HG02763 (cell line): ENCODE data around the gene PLVAP.
"Not testable (repeated sequence)": the region's sequence is repeated elsewhere in the genome, so short reads cannot be mapped to it uniquely, and the experiment has no call there.

Experiments
- ATAC-seq: cut with Tn5 transposase; IDR thresholded peaks from one replicate; pipeline ENCODE4 v1.9.1; 2021; ENCODE audit warnings: mild to moderate bottlenecking, moderate library complexity; ENCODE audit not compliant: unreplicated experiment

Gene PLVAP

DNA sequence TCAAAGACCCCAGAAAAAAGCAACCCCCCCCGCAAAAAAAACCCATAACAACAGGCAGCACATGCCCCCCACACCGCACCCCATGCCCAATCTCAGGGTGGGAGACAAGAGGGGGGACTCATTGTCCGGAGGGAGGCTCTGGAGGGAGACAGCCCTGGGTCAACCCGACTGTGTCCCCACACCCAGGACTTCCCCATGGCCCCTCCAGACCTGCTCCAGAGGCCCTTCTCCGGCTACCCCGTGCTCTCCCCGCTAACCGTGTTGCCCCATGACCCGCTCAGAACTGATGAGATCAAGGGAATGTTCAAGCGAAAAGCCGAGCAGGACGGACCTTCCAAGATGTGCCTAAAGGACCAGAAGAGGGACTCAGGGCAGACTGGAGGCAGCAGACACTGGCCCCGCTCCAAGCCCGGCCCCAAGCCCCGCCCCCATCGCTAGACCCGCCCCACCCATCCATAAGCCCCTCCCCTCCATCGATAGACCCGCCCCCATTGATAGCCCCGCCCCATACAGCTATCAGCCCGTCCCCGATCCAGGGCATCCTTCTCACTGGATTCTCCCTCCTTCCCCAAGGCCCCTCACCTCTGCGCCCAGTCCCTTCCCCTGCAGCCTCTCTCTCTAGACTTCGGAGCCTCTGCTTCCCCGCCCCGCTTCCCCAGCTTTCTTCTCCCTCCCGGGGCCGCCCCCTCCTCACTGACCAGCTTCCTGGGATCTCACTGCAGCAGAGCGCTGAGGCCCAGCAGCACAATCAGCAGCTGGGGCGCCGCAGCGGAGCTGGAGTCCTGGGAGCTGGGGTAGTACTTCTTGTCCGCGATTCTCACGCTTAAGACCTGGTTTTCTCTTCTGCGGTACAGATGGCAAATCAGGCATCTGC lies 26.1 kb upstream of the PLVAP start:
- ATAC-seq: no peak

DNA sequence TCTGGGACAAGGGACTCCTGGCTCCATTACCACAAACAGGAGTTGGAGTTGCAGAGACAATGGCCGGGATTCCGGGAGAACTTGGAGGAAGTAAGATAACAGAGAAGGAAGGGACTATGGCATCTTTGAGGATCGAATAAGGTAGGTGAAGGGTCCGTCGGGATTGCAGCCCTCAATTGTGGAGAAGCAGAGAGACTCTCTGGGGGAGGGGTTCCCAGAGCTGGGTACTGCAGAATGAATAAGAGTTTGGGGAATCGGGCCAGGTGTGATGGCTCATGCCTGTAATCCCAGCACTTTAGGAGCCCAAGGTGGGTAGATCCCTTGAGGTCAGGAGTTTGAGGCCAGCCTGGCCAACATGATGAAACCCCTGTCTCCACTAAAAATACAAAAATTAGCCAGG lies 24.5 kb upstream of the PLVAP start:
- ATAC-seq: no peak

DNA sequence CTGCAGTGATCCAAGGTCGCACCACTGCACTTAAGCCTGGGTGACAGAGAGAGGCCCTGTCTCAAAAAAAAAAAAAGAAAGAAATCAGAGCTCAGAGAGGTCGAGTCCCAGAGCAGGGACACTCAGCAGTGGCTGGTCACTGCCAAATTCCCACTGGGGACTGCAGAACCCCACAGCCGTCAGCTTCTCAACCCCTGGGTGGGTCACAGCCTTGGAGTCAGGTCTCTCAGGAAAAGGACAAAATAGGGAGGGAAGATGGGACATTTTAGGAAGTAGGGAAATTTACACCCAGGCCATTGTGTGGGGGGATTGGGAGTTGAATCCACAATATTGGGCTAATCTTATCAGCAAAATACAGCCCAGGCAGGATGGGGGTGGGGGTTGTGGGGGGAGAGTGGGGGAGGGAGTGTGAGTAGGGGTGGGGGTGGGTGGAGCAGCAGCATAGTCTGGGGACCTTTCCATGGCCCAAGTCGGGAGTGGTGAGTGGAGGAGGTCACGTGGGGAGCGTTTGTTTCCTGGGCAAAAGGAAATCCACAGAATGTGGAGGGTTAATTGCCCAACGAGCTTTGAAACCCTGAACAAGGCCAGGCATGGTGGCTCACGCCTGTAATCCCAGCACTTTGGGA lies 21.9 kb upstream of the PLVAP start:
- no peak for ATAC-seq

- no peak for ATAC-seq
These were observed 17.8 kb upstream of the PLVAP start for GRCh38 chr19:17394891-17395415.

DNA sequence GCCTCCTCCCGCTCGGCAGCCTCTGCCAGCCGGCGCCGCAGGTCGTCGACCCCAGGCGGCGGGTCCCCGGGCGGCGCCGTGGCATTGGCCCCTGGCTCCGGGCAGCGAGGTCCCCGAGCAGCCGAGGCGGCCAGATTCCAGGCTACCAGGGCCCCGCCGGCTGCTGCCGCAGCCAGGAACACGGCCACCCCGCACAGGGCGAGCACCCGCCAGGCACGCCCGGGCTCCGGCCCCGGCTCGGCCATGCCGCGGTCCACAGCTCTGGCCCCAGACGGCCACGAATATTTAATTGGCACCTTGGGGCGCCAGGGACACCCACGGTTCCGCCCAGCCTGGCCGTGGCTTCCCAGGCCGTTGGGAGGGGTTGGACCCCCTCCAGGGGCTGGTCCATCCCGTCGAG lies 16.8 kb upstream of the PLVAP start, which contains the start of gene CCDC194:
TSS of gene CCDC194 (minus strand) at position 283 of the 400 bp plus-strand sequence. CDS start at position 245, 38 bp downstream.
- no peak for ATAC-seq

DNA sequence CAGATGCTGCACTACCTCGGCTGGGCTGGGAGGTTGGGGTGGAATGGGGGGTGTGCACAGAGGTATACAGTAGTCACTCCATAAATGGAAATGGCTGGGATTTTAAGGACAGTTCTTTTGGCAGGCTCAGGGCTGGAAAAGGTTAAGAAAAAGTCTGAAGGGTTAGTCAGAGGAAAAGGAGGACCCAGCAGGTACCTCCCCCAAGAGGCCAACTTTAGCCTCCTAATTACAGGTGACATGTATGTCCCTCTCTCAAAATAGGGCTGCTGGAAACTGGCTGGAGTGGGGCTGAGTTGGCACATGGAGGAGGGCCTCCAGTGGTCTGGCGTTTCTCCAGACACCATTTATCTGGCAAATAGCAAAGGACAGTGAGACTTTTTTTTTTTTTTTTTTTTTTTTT lies 15.9 kb upstream of the PLVAP start:
- ATAC-seq: no peak

GRCh38 chr19:17391371-17392151 lies 14.4 kb upstream of the PLVAP start:
- ATAC-seq: no peak

GRCh38 chr19:17390665-17391370 lies 13.7 kb upstream of the PLVAP start:
- ATAC-seq: peak; percentile 84

GRCh38 chr19:17389957-17390664 lies 13.0 kb upstream of the PLVAP start:
- no peak for ATAC-seq

- ATAC-seq: no peak
These were observed 12.1 kb upstream of the PLVAP start for GRCh38 chr19:17389288-17389687.

DNA sequence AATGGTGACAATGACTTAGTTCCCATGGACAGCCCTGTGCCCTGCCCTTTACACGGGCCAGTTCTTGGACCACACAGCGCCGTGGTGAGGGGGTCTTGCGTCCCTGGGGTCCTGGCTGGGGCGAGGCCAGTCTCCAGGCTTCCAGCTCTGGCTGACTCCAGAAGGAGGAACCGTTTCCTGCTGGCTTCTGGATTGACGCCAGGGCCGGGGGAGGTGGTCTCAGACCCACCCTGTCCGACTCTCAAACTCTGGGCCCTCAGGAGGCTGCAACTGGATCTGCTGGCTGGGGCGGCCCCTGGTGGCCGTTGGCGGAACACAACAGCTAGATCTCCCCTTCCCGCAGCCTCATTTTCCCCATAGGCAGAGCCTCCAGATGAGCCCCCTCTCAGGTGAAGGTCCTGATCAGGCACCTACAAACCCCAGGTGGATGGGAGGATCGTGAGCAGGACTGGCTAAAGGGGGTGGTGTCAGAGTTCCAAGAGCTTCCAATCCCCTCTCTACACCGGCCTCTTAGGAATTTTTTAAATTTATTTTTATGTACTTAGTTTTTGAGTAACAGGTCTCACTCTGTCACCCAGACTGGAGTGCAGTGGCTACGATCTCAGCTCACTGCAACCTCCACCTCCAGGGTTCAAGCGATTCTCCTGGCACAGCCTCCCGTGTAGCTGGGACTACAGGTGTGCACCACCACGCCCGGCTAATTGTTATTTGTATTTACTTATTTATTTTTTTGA lies 8.9 kb upstream of the PLVAP start:
- no peak for ATAC-seq

DNA sequence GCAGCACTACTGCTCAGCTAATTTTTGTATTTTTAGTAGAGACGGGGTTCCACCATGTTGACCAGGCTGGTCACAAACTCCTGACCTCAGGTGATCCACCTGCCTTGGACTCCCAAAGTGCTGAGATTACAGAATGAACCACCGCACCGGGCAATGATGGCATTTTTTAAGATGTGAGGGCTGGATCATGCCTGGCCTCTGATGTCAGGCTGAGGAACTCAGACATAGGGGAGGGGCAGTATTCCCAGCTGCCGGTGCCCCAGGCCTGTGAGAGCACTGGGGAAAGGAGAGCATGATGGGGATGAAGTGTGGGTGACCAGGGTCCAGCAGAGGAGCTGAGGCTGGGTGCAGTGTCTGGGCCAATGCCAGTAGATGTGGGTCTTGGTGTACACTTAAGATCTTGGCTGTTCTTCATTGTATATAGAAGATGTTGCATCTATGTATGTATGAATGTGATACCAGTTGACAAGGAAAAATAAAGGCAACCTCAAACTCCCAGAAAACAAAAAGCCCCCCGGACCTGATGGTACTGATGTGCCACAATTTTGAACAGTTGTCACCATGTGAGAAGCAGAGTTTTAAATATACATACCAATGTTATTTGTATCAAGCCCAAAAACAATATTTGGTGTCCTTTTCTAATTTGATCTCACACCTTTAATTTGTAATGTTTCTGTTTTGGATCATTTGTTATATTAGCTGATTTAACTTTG lies 3.4 kb upstream of the PLVAP start:
- no peak for ATAC-seq

GRCh38 chr19:17379221-17379631 lies 2.1 kb upstream of the PLVAP start:
- ATAC-seq: no peak

DNA sequence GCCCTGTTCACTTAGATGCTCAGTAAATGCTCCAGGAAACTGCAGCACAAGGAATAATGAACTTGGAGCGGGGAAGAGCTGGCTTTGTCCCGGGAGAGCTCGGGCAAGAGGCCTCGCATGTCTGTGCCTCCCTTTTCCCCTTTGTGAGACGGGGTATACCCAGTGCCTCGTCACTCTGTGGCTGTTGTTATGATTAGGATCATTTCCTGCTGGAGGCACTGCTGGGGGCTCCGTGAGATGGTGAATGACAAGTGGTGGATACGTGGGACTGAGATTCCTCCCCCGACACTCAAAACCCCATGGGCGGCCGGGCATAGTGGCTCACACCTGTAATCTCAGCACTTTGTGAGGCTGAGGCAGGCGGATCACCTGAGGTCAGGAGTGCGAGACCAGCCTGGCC lies 1.1 kb upstream of the PLVAP start:
- ATAC-seq: no peak

- peak; percentile 83 for ATAC-seq
These were observed 7.0 kb downstream of the PLVAP start for GRCh38 chr19:17370026-17370587.

DNA sequence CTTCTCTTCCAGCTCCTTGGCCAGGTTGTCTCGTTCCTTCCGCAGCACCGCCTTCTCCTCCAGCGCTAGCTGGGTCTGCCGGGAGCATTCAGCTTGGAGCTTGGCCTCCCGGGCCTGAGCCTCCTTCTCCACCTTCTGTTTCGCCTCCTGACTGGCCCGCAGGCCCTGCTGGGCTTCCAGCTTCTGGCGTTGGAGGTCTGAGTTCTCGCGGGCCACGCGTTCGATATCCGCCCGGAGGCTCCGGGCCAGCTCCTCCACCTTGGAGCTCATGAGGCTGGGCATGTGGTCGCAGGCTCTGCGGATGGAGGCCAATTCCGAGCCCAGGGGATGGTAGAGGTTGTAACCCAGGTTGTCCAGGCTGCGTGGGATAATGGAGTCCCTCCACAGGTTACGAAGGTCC lies 11.8 kb downstream of the PLVAP start:
- ATAC-seq: no peak

- not testable (repeated sequence) for ATAC-seq
These were observed 13.1 kb downstream of the PLVAP start for GRCh38 chr19:17363852-17364605.
